ENCODE results near the gene VSIG10L2. TPM values are rescaled to one million over a fixed set of nuclear protein-coding genes. Genes with fewer than 3 reads are reported as not detected.
"Not testable (repeated sequence)": the region's sequence is repeated elsewhere in the genome, so short reads cannot be mapped to it uniquely, and the experiment has no call there.

VSIG10L2 gene
- total RNA-seq, 1 donor from 2014 or later, result not detected

DNA sequence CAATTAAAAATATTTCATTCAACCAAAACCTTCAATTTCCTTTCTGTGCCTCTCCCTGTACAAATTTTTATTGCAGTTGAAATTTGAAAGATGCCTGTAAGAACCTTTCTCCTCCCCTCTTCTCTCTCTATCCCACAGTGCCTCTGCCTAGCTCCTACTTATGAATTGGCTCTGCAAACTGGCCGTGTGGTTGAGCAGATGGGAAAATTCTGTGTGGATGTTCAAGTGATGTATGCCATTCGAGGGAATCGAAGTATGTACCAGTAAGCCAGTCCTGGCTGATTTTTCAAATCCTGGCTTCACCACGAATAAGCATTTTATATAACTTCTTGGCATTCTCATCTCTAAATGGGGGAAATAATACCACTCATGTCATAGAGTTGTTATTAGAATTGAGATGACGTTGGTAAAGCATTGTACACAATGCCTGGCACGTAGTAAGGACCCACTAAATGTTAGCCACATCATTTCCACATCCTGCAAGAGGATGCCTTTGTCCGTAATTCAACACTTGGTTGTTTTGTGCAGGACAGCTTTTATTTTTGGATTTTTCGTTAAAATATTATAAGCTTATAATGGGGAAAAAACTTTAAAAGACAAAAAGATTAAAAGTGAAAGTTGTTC, 35.5 kb upstream of the VSIG10L2 start:
- no peak overlapping the region for H3K9ac ChIP-seq (ENCODE audit: low read length)
- H3K27ac ChIP-seq (ENCODE audit: low read depth, low read length), result no peak overlapping the region
- Mint-ChIP-seq H3K36me3 (ENCODE audit: low read depth, unreplicated experiment) (no peaks in the 10 kb centered on the region), H3K9me3 (ENCODE audit: unreplicated experiment) (no peaks in the 10 kb centered on the region), H3K27ac (ENCODE audit: unreplicated experiment) (no peak overlapping the region), H3K27me3 (ENCODE audit: low read depth, unreplicated experiment) (peaks cover 9% of the 10 kb centered on the region), H3K4me3 (ENCODE audit: unreplicated experiment) (no peak overlapping the region), H3K4me1 (ENCODE audit: low read depth, unreplicated experiment) (no peaks in the 10 kb centered on the region)
- FAIRE-seq, result no peak
- H3K36me3 ChIP-seq (ENCODE audit: insufficient read depth, low read length), result no peaks in the 10 kb centered on the region
- H3K4me2 ChIP-seq (ENCODE audit: low read length), result no peak overlapping the region
- H4K20me1 ChIP-seq (ENCODE audit: insufficient read depth, low read length), result no peaks in the 10 kb centered on the region
- H3K4me1 ChIP-seq (ENCODE audit: insufficient read depth, low read length), result no peaks in the 10 kb centered on the region
- H3K79me2 ChIP-seq (ENCODE audit: insufficient read depth, low read length), result no peaks in the 10 kb centered on the region
- TF ChIP-seq, protein P1, sequence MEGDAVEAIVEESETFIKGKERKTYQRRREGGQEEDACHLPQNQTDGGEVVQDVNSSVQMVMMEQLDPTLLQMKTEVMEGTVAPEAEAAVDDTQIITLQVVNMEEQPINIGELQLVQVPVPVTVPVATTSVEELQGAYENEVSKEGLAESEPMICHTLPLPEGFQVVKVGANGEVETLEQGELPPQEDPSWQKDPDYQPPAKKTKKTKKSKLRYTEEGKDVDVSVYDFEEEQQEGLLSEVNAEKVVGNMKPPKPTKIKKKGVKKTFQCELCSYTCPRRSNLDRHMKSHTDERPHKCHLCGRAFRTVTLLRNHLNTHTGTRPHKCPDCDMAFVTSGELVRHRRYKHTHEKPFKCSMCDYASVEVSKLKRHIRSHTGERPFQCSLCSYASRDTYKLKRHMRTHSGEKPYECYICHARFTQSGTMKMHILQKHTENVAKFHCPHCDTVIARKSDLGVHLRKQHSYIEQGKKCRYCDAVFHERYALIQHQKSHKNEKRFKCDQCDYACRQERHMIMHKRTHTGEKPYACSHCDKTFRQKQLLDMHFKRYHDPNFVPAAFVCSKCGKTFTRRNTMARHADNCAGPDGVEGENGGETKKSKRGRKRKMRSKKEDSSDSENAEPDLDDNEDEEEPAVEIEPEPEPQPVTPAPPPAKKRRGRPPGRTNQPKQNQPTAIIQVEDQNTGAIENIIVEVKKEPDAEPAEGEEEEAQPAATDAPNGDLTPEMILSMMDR (IDR thresholded peaks at IDR 0.05; ENCODE audit: insufficient read depth, low read depth, low read length), result no peak
- TF ChIP-seq EZH2 (IDR thresholded peaks at IDR 0.05; ENCODE audit: insufficient read depth, low read length), result no peak
- H3K4me3 ChIP-seq (ENCODE audit: insufficient read depth, low read depth, low read length), result no peak overlapping the region
- H3K27me3 ChIP-seq (ENCODE audit: insufficient read depth, low read length), result peaks cover 6% of the 10 kb centered on the region
- H2AFZ ChIP-seq (ENCODE audit: low read depth, low read length), result no peak overlapping the region
- no peaks in the 10 kb centered on the region for H3K9me3 ChIP-seq (ENCODE audit: insufficient read depth, low read depth, low read length)
- no peak for DNase-seq (ENCODE audit: low read depth)

DNA sequence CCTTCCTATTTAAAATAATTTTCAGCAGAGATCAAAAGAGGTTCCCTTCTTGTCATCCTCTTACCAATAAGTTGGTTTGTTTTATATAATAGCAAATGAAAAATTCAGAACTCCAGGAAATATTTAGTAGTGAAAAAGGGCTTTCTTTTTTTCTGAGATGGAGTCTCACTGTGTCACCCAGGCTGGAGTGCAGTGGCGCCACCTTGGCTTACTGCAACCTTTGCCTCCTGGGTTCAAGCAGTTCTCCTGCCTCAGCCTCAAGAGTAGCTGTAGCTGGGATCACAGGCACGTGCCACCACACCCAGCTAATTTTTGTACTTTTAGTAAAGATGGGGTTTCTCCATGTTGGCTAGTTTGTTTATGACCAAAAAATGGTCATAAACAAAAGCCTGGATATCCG, 31.2 kb upstream of the VSIG10L2 start:
- not testable (repeated sequence) for H3K36me3 ChIP-seq (ENCODE audit: insufficient read depth, low read length); H3K79me2 ChIP-seq (ENCODE audit: insufficient read depth, low read length); H3K4me3 Mint-ChIP-seq (ENCODE audit: unreplicated experiment); H3K9me3 ChIP-seq (ENCODE audit: insufficient read depth, low read depth, low read length); FAIRE-seq; H3K4me3 ChIP-seq (ENCODE audit: insufficient read depth, low read depth, low read length); H3K27ac ChIP-seq (ENCODE audit: low read depth, low read length); H3K27ac Mint-ChIP-seq (ENCODE audit: unreplicated experiment); H3K4me2 ChIP-seq (ENCODE audit: low read length); H3K9ac ChIP-seq (ENCODE audit: low read length); DNase-seq (ENCODE audit: low read depth); H2AFZ ChIP-seq (ENCODE audit: low read depth, low read length); H4K20me1 ChIP-seq (ENCODE audit: insufficient read depth, low read length); H3K4me1 Mint-ChIP-seq (ENCODE audit: low read depth, unreplicated experiment); H3K9me3 Mint-ChIP-seq (ENCODE audit: unreplicated experiment); H3K36me3 Mint-ChIP-seq (ENCODE audit: low read depth, unreplicated experiment); H3K4me1 ChIP-seq (ENCODE audit: insufficient read depth, low read length)
- peaks cover 19% of the 10 kb centered on the region for H3K27me3 Mint-ChIP-seq (ENCODE audit: low read depth, unreplicated experiment)
- H3K27me3 ChIP-seq (ENCODE audit: insufficient read depth, low read length), result peaks cover 22% of the 10 kb centered on the region

DNA sequence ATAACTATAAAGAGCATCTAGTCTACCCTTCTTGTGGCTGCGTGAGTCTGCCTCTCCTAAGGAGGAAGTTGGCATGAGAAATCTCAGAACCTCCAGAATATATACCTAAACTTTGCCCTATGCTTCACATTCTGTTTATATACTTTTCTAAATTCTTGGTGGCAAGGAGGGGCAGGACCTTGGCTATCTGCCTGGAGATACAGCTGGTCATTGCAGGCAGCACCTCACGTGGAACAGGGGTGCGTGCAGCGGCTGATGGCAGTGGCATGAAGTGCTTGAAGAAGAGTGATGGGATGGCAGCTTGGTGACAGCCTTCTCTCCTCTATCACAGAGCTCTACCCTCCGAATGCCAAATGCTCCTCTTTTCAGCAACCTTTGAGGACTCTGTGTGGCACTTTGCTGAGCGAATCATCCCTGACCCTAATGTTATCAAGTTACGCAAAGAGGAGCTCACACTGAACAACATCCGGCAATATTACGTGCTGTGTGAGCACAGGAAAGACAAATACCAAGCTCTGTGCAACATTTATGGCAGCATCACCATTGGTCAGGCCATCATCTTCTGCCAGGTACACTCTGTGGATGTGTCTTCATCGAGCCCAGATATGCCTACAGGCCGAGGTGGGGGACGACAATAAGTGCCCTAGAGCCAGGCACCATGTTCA, 29.0 kb upstream of the VSIG10L2 start:
- FAIRE-seq, result no peak
- no peak overlapping the region for H3K4me2 ChIP-seq (ENCODE audit: low read length)
- TF ChIP-seq, protein P1 (IDR thresholded peaks at IDR 0.05; ENCODE audit: insufficient read depth, low read depth, low read length), result no peak
- TF ChIP-seq EZH2 (IDR thresholded peaks at IDR 0.05; ENCODE audit: insufficient read depth, low read length), result no peak

More for the DNA sequence above, 29.0 kb upstream of the VSIG10L2 start:
- no peak for DNase-seq (ENCODE audit: low read depth)
- no peaks in the 10 kb centered on the region for H3K36me3 Mint-ChIP-seq (ENCODE audit: low read depth, unreplicated experiment)
- no peaks in the 10 kb centered on the region for H3K9me3 ChIP-seq (ENCODE audit: insufficient read depth, low read depth, low read length)
- H3K4me3 ChIP-seq (ENCODE audit: insufficient read depth, low read depth, low read length), result no peak overlapping the region
- no peak overlapping the region for H2AFZ ChIP-seq (ENCODE audit: low read depth, low read length)
- H4K20me1 ChIP-seq (ENCODE audit: insufficient read depth, low read length), result no peaks in the 10 kb centered on the region
- H3K9me3 Mint-ChIP-seq (ENCODE audit: unreplicated experiment), result no peaks in the 10 kb centered on the region
- H3K36me3 ChIP-seq (ENCODE audit: insufficient read depth, low read length), result no peaks in the 10 kb centered on the region
- H3K27me3 Mint-ChIP-seq (ENCODE audit: low read depth, unreplicated experiment), result peaks cover 19% of the 10 kb centered on the region
- no peaks in the 10 kb centered on the region for H3K4me1 ChIP-seq (ENCODE audit: insufficient read depth, low read length)
- no peak overlapping the region for H3K4me3 Mint-ChIP-seq (ENCODE audit: unreplicated experiment)
- no peak overlapping the region for H3K27ac Mint-ChIP-seq (ENCODE audit: unreplicated experiment)
- no peaks in the 10 kb centered on the region for H3K79me2 ChIP-seq (ENCODE audit: insufficient read depth, low read length)
- no peak overlapping the region for H3K27ac ChIP-seq (ENCODE audit: low read depth, low read length)
- no peak overlapping the region for H3K9ac ChIP-seq (ENCODE audit: low read length)
- no peaks in the 10 kb centered on the region for H3K4me1 Mint-ChIP-seq (ENCODE audit: low read depth, unreplicated experiment)
- peaks cover 22% of the 10 kb centered on the region for H3K27me3 ChIP-seq (ENCODE audit: insufficient read depth, low read length)

Data from astrocyte (in vitro differentiated cells and primary cell).